Hepatocyte (in vitro differentiated cells): ENCODE data around the gene LDLRAP1. TPM values are rescaled to one million over a fixed set of nuclear protein-coding genes. Genes with fewer than 3 reads are reported as not detected.

Source experiments
- DNase-seq: peaks from one replicate; pipeline ENCODE4 v3.0.0-alpha.2; 2016; ENCODE audit warnings: low spot score
- H2AFZ ChIP-seq: fragments of 200-600 bp; sonication (generic); 2 replicates; pipeline ENCODE4 v1.6.0; 2016; ENCODE audit warnings: antibody characterized with exemption, mild to moderate bottlenecking
- H3K27ac ChIP-seq: fragments of 200-600 bp; sonication (generic); 2 replicates; pipeline ENCODE4 v1.5.1; 2016; ENCODE audit warnings: mild to moderate bottlenecking
- H3K27me3 ChIP-seq: fragments of 200-600 bp; sonication (generic); 2 replicates; pipeline ENCODE4 v1.6.1; 2016
- H3K36me3 ChIP-seq: fragments of 200-600 bp; sonication (generic); replicated peaks from 2 replicates; pipeline ENCODE4 v1.5.1; 2016; ENCODE audit warnings: low read depth; ENCODE audit not compliant: insufficient read depth
- H3K4me1 ChIP-seq: fragments of 200-600 bp; sonication (generic); 2 replicates; pipeline ENCODE4 v1.5.1; 2016; ENCODE audit warnings: mild to moderate bottlenecking, moderate library complexity; ENCODE audit not compliant: insufficient read depth
- H3K4me2 ChIP-seq: fragments of 200-600 bp; sonication (generic); 2 replicates; pipeline ENCODE4 v1.6.0; 2016
- H3K4me3 ChIP-seq: fragments of 200-600 bp; sonication (generic); 2 replicates; pipeline ENCODE4 v1.5.1; 2016; ENCODE audit warnings: mild to moderate bottlenecking
- H3K79me2 ChIP-seq: fragments of 200-600 bp; sonication (generic); 2 replicates; pipeline ENCODE4 v1.6.0; 2017; ENCODE audit warnings: mild to moderate bottlenecking
- H3K9me2 ChIP-seq: fragments of 200-600 bp; sonication (generic); replicated peaks from 2 replicates; pipeline ENCODE4 v1.6.0; 2017; ENCODE audit warnings: mild to moderate bottlenecking; ENCODE audit not compliant: insufficient read depth
- H3K9me3 ChIP-seq: fragments of 200-600 bp; sonication (generic); 2 replicates; pipeline ENCODE4 v1.5.1; 2016; ENCODE audit warnings: low read depth, mild to moderate bottlenecking
- H4K20me1 ChIP-seq: fragments of 200-600 bp; sonication (generic); 2 replicates; pipeline ENCODE4 v1.6.0; 2016; ENCODE audit warnings: mild to moderate bottlenecking; ENCODE audit not compliant: insufficient read depth, poor library complexity, severe bottlenecking
- CTCF ChIP-seq: fragments of 200-600 bp; sonication (generic); IDR thresholded peaks from 2 replicates; pipeline ENCODE4 v1.5.1; 2016; ENCODE audit warnings: antibody characterized with exemption, mild to moderate bottlenecking; ENCODE audit not compliant: poor library complexity
- EZH2 ChIP-seq: fragments of 200-600 bp; sonication (generic); IDR thresholded peaks from 2 replicates; pipeline ENCODE4 v1.6.1; 2016; ENCODE audit warnings: antibody characterized with exemption, mild to moderate bottlenecking, borderline replicate concordance
- EZH2phosphoT487 ChIP-seq: fragments of 200-600 bp; sonication (generic); IDR thresholded peaks from one replicate; pipeline ENCODE4 v1.6.1; 2018; ENCODE audit warnings: antibody characterized with exemption, mild to moderate bottlenecking, low read depth, moderate library complexity; ENCODE audit not compliant: unreplicated experiment, severe bottlenecking
- WGBS: methylation state at CpG from one replicate; pipeline ENCODE4 v1.1.6; 2016; ENCODE audit warnings: low lambda C conversion rate; ENCODE audit errors: missing lambda C conversion rate; 5-methylcytosine and 5-hydroxymethylcytosine counted together
- polyA plus RNA-seq: library from polyadenylated mRNA; unstranded; fragments of >200 nt; fragmentation: Nextera tagmentation; extraction: Ambion mirVana; gene quantifications from 2 replicates; pipeline ENCODE4 v1.2.1, GENCODE V29; 2016
- total RNA-seq: library from RNA; depleted of rRNA; stranded (reverse); fragments of >200 nt; gene quantifications from 2 replicates; pipeline ENCODE4 v1.2.3, GENCODE V29; 2014

LDLRAP1 gene
- total and polyA plus RNA-seq, 2 experiments from 2014 or later = 17.3 to 27.5 TPM

GRCh38 chr1:25568834-25569596 lies 25.6 kb downstream of the LDLRAP1 start:
- no peaks in the 10 kb centered on the region for H3K9me2 ChIP-seq
- H3K4me3 ChIP-seq = no peak overlapping the region
- TF ChIP-seq CTCF = no peak
- TF ChIP-seq EZH2 = no peak
- no peak for TF ChIP-seq EZH2phosphoT487
- no peaks in the 10 kb centered on the region for H4K20me1 ChIP-seq
- peaks cover 48% of the 10 kb centered on the region for H3K4me1 ChIP-seq
- no peaks in the 10 kb centered on the region for H3K79me2 ChIP-seq
- H3K4me2 ChIP-seq = peak overlapping the region; percentile 36
- no peaks in the 10 kb centered on the region for H3K9me3 ChIP-seq
- DNase-seq = peak; percentile 87
- H3K27me3 ChIP-seq = no peaks in the 10 kb centered on the region
- H3K36me3 ChIP-seq = no peaks in the 10 kb centered on the region
- H2AFZ ChIP-seq = peak overlapping the region; percentile 37
- peak overlapping the region; percentile 95 for H3K27ac ChIP-seq
- 62% methylated on average over 21 of the region's 21 CpGs for WGBS

GRCh38 chr1:25569597-25570396 lies 26.4 kb downstream of the LDLRAP1 start:
- 85% methylated on average over 18 of the region's 18 CpGs for WGBS
- peak overlapping the region; percentile 95 for H3K27ac ChIP-seq

GRCh38 chr1:25570798-25571521 lies 27.6 kb downstream of the LDLRAP1 start:
- Histone ChIP-seq H3K27ac (no peak overlapping the region), H3K9me2 (no peaks in the 10 kb centered on the region), H3K4me2 (no peak overlapping the region), H3K4me3 (no peak overlapping the region), H3K36me3 (no peaks in the 10 kb centered on the region), H3K27me3 (no peaks in the 10 kb centered on the region), H2AFZ (no peak overlapping the region), H3K79me2 (no peaks in the 10 kb centered on the region), H4K20me1 (no peaks in the 10 kb centered on the region), H3K9me3 (no peaks in the 10 kb centered on the region), H3K4me1 (peaks cover 53% of the 10 kb centered on the region)
- no peak for DNase-seq
- WGBS = 92% methylated on average over 12 of the region's 12 CpGs
- TF ChIP-seq EZH2 (no peak), CTCF (no peak), EZH2phosphoT487 (no peak)

More at GRCh38 chr1:25569597-25570396, 26.4 kb downstream of the LDLRAP1 start:
- peaks cover 54% of the 10 kb centered on the region for H3K4me1 ChIP-seq
- H2AFZ ChIP-seq = no peak overlapping the region
- no peaks in the 10 kb centered on the region for H4K20me1 ChIP-seq
- no peak for DNase-seq
- H3K27me3 ChIP-seq = no peaks in the 10 kb centered on the region
- no peaks in the 10 kb centered on the region for H3K9me3 ChIP-seq
- no peaks in the 10 kb centered on the region for H3K36me3 ChIP-seq
- no peak overlapping the region for H3K4me2 ChIP-seq
- H3K79me2 ChIP-seq = no peaks in the 10 kb centered on the region
- no peaks in the 10 kb centered on the region for H3K9me2 ChIP-seq
- H3K4me3 ChIP-seq = no peak overlapping the region
- TF ChIP-seq CTCF (no peak), EZH2phosphoT487 (no peak), EZH2 (no peak)
